Measurements from ENCODE around the gene AP4S1.
"Not testable (repeated sequence)": the region's sequence is repeated elsewhere in the genome, so short reads cannot be mapped to it uniquely, and the experiment has no call there.

AP4S1 gene

GRCh38 chr14:31042893-31043292 lies 17.4 kb downstream of the AP4S1 start:
- DNase-seq (ENCODE audit: low read depth in 2 of 2): not testable (repeated sequence)

GRCh38 chr14:31043379-31043778 lies 17.9 kb downstream of the AP4S1 start:
- DNase-seq (ENCODE audit: low read depth in 2 of 2): no peak

- no peak for DNase-seq (ENCODE audit: low read depth in 2 of 2)
These were observed 20.1 kb downstream of the AP4S1 start for GRCh38 chr14:31045501-31046080.

- DNase-seq (ENCODE audit: low read depth in 2 of 2): no peak
These were observed 22.1 kb downstream of the AP4S1 start for GRCh38 chr14:31047503-31047902.

- DNase-seq (ENCODE audit: low read depth in 2 of 2): no peak
These were observed 25.6 kb downstream of the AP4S1 start for GRCh38 chr14:31051023-31051422.

- DNase-seq (ENCODE audit: low read depth in 2 of 2): no peak
These were observed 26.1 kb downstream of the AP4S1 start for GRCh38 chr14:31051511-31051910.

GRCh38 chr14:31052905-31053586 lies 27.6 kb downstream of the AP4S1 start:
- not testable (repeated sequence) for DNase-seq (ENCODE audit: low read depth in 2 of 2)

GRCh38 chr14:31057035-31057434 lies 31.6 kb downstream of the AP4S1 start:
- no peak for DNase-seq (ENCODE audit: low read depth in 2 of 2)

GRCh38 chr14:31057701-31058364 lies 32.4 kb downstream of the AP4S1 start:
- DNase-seq (ENCODE audit: low read depth in 2 of 2): no peak

- no peak for DNase-seq (ENCODE audit: low read depth in 2 of 2)
These were observed 33.9 kb downstream of the AP4S1 start for GRCh38 chr14:31059152-31059924.

- DNase-seq (ENCODE audit: low read depth in 2 of 2): no peak
These were observed 34.9 kb downstream of the AP4S1 start for GRCh38 chr14:31060253-31060875.

- DNase-seq (ENCODE audit: low read depth in 2 of 2): not testable (repeated sequence)
These were observed 37.5 kb downstream of the AP4S1 start for GRCh38 chr14:31062908-31063307.

GRCh38 chr14:31068235-31068634 lies 42.8 kb downstream of the AP4S1 start:
- DNase-seq (ENCODE audit: low read depth in 2 of 2): no peak

- no peak for DNase-seq (ENCODE audit: low read depth in 2 of 2)
These were observed 43.9 kb downstream of the AP4S1 start for GRCh38 chr14:31069343-31069742.

GRCh38 chr14:31070431-31070830 lies 45.0 kb downstream of the AP4S1 start:
- DNase-seq (ENCODE audit: low read depth in 2 of 2): no peak

- no peak for DNase-seq (ENCODE audit: low read depth in 2 of 2)
These were observed 45.7 kb downstream of the AP4S1 start for GRCh38 chr14:31071151-31071550.

GRCh38 chr14:31075144-31075543 lies 49.7 kb downstream of the AP4S1 start:
- DNase-seq (ENCODE audit: low read depth in 2 of 2): no peak

- no peak for DNase-seq (ENCODE audit: low read depth in 2 of 2)
These were observed 53.3 kb downstream of the AP4S1 start for GRCh38 chr14:31078766-31079165.

- DNase-seq (ENCODE audit: low read depth in 2 of 2): no peak
These were observed 54.6 kb downstream of the AP4S1 start for GRCh38 chr14:31080056-31080455.

- no peak for DNase-seq (ENCODE audit: low read depth in 2 of 2)
These were observed 55.0 kb downstream of the AP4S1 start for GRCh38 chr14:31080484-31080883.

GRCh38 chr14:31083781-31084180 lies 58.3 kb downstream of the AP4S1 start:
- no peak for DNase-seq (ENCODE audit: low read depth in 2 of 2)

GRCh38 chr14:31084385-31084784 lies 58.9 kb downstream of the AP4S1 start:
- no peak for DNase-seq (ENCODE audit: low read depth in 2 of 2)
